Spleen (tissue), 11 donors: ENCODE results near the gene PHF20. TPM values are rescaled to one million over a fixed set of nuclear protein-coding genes. Genes with fewer than 3 reads are reported as not detected.

Source experiments
- DNase-seq: peaks from one replicate; pipeline ENCODE4 v3.0.0-alpha.2; 2020
- H3K27ac ChIP-seq, 8 donors: fragments of 200-600 bp; sonication (generic) in 7 of 8; 1 replicate in 4 of 8; 2 replicates in 4 of 8; pipeline versions ENCODE4 v1.5.0 to v1.8.0; 2016 to 2021; ENCODE audit warnings: inconsistent platforms in 4 of 8, mild to moderate bottlenecking in 4 of 8, moderate library complexity in 1 of 8
- H3K27me3 ChIP-seq, 7 donors: fragments of 200-600 bp; sonication (generic) in 6 of 7; replicated peaks in 1 of 7; 1 replicate in 4 of 7; 2 replicates in 3 of 7; pipeline versions ENCODE4 v1.5.0 to v1.8.0; 2016 to 2021; ENCODE audit warnings: inconsistent platforms in 3 of 7, mild to moderate bottlenecking in 1 of 7
- H3K36me3 ChIP-seq, 6 donors: fragments of 200-600 bp; sonication (generic) in 5 of 6; 1 replicate in 4 of 6; 2 replicates in 2 of 6; pipeline versions ENCODE4 v1.5.0 to v1.8.0; 2016 to 2021; ENCODE audit warnings: inconsistent platforms in 2 of 6
- H3K4me1 ChIP-seq, 6 donors: fragments of 200-600 bp; sonication (generic) in 5 of 6; 1 replicate in 3 of 6; 2 replicates in 3 of 6; pipeline versions ENCODE4 v1.5.0 to v1.8.0; 2016 to 2021; ENCODE audit warnings: inconsistent platforms in 3 of 6
- H3K4me3 ChIP-seq, 8 donors: fragments of 200-600 bp; sonication (generic) in 7 of 8; 1 replicate in 4 of 8; 2 replicates in 4 of 8; pipeline versions ENCODE4 v1.5.0 to v1.8.0; 2016 to 2021; ENCODE audit warnings: inconsistent platforms in 4 of 8, mild to moderate bottlenecking in 4 of 8, moderate library complexity in 2 of 8
- H3K9me3 ChIP-seq, 8 donors: fragments of 200-600 bp; sonication (generic) in 7 of 8; 1 replicate in 4 of 8; 2 replicates in 4 of 8; pipeline versions ENCODE4 v1.5.0 to v1.8.0; 2016 to 2021; ENCODE audit warnings: inconsistent platforms in 4 of 8
- CTCF ChIP-seq, 11 experiments: fragments of 200-600 bp in 7 of 11; fragments of 450-650 bp in 4 of 11; sonication (generic) in 4 of 11; IDR thresholded peaks in 8 of 11; conservative IDR thresholded peaks in 3 of 11; 1 replicate in 7 of 11; 2 replicates in 4 of 11; pipeline versions ENCODE4 v1.4.0 to v1.8.0; 2016 to 2021; ENCODE audit warnings: antibody characterized with exemption in 11 of 11, inconsistent platforms in 4 of 11, mild to moderate bottlenecking in 1 of 11
- POLR2A ChIP-seq, 3 donors: fragments of 450-650 bp; IDR thresholded peaks; one replicate each; pipeline ENCODE4 v1.5.1; 2017; ENCODE audit warnings: antibody characterized with exemption in 3 of 3, mild to moderate bottlenecking in 1 of 3
- POLR2AphosphoS5 ChIP-seq, 3 donors: sonication (generic); formaldehyde crosslinking; IDR thresholded peaks; one replicate each; pipeline ENCODE4 v1.5.1; 2017; ENCODE audit warnings: antibody characterized with exemption in 3 of 3
- WGBS, 5 donors: extraction: QIAGEN DNeasy Blood & Tissue Kit in 3 of 5; methylation state at CpG; one replicate each; pipeline versions ENCODE4 v1.1.5 to v1.1.7; 2013 to 2018; 5-methylcytosine and 5-hydroxymethylcytosine counted together
- intact Hi-C: fragments of 100-400 bp; cut with DNase I; formaldehyde crosslinking; loops from one replicate; pipeline ENCODE4 v1.15.0; 2023; ENCODE audit warnings: low total_unique reads
- polyA plus RNA-seq, 3 donors: library from polyadenylated mRNA; stranded (reverse); fragments of 200-250 nt; gene quantifications; one replicate each; pipeline ENCODE4 v1.2.1, GENCODE V29; 2013
- total RNA-seq, 7 donors: library from RNA; depleted of rRNA in 3 of 7; stranded (reverse); fragments of >200 nt in 3 of 7; fragmentation: NEBNext Ultra II Directional in 4 of 7; extraction: Animal tissue kit (Norgen Biotek cat#: 25700) in 4 of 7; gene quantifications; one replicate each; pipeline versions ENCODE4 v1.1.0 to v1.2.1, GENCODE V29; 2016 to 2021
- donor health status: healthy with polysubstance abuse.
- donor health status: DM: no; HTN: no; CAD: no; lungs with moderate emphysema.
- donor health status: DM: no; HTN: no; CAD: no.
- donor health status: Bipolar disorder and iron deficiency.
- donor health status: healthy.
- donor health status: DM: no; HTN: no; CAD: no.
- donor health status: DM: yes; HTN: yes; CAD: no.

PHF20 gene
- total and polyA plus RNA-seq, 10 donors: 40.0 to 89.9 (median 57.4) TPM

- Histone ChIP-seq H3K27ac (no peak overlapping the region), H3K36me3 (peaks cover 0 to 63% (median 0%) of the 10 kb centered on the region in 6 donors), H3K4me3 (no peak overlapping the region), H3K4me1 (peaks cover 0 to 22% (median 4%) of the 10 kb centered on the region in 6 donors), H3K9me3 (peaks cover 0 to 5% (median 0%) of the 10 kb centered on the region in 8 donors), H3K27me3 (no peaks in the 10 kb centered on the region)
- no peak for TF ChIP-seq CTCF (IDR thresholded peaks at IDR 0.05 in 8 of 11, conservative IDR thresholded peaks at IDR 0.05 in 3 of 11)
- TF ChIP-seq POLR2AphosphoS5 (IDR thresholded peaks at IDR 0.05): no peak
- TF ChIP-seq POLR2A (IDR thresholded peaks at IDR 0.05): no peak
- intact Hi-C loops: no loop called here
- WGBS, 5 donors: 94 to 98% (median 97%) methylated on average over 4 of the region's 4 CpGs
- no peak for DNase-seq
Observed at GRCh38 chr20:35828916-35829315, 57.1 kb downstream of the PHF20 start.

- intact Hi-C loops: no loop called here
- peaks cover 0 to 5% (median 0%) of the 10 kb centered on the region in 8 donors for H3K9me3 ChIP-seq
- H3K27me3 ChIP-seq: no peaks in the 10 kb centered on the region
- peaks cover 0 to 62% (median 0%) of the 10 kb centered on the region in 6 donors for H3K36me3 ChIP-seq
- DNase-seq: no peak
- H3K27ac ChIP-seq: no peak overlapping the region
- H3K4me3 ChIP-seq: no peak overlapping the region
- peaks cover 0 to 26% (median 4%) of the 10 kb centered on the region in 6 donors for H3K4me1 ChIP-seq
- TF ChIP-seq POLR2A (IDR thresholded peaks at IDR 0.05): no peak
- no peak for TF ChIP-seq CTCF (IDR thresholded peaks at IDR 0.05 in 8 of 11, conservative IDR thresholded peaks at IDR 0.05 in 3 of 11)
- no peak for TF ChIP-seq POLR2AphosphoS5 (IDR thresholded peaks at IDR 0.05)
Observed at GRCh38 chr20:35830264-35830663, 58.4 kb downstream of the PHF20 start.

GRCh38 chr20:35831029-35831428 lies 59.2 kb downstream of the PHF20 start:
- Histone ChIP-seq H3K27ac (no peak overlapping the region), H3K27me3 (no peaks in the 10 kb centered on the region), H3K4me3 (no peak overlapping the region), H3K9me3 (peaks cover 0 to 5% (median 0%) of the 10 kb centered on the region in 8 donors), H3K36me3 (peaks cover 0 to 67% (median 0%) of the 10 kb centered on the region in 6 donors), H3K4me1 (peaks cover 0 to 24% (median 4%) of the 10 kb centered on the region in 6 donors)
- intact Hi-C loops: no loop called here
- TF ChIP-seq CTCF (IDR thresholded peaks at IDR 0.05 in 8 of 11, conservative IDR thresholded peaks at IDR 0.05 in 3 of 11) (no peak), POLR2AphosphoS5 (IDR thresholded peaks at IDR 0.05) (no peak), POLR2A (IDR thresholded peaks at IDR 0.05) (no peak)
- DNase-seq: no peak
- WGBS, 5 donors: 86 to 100% (median 97%) methylated on average over 1 of the region's 1 CpG

- Histone ChIP-seq H3K9me3 (peaks cover 0 to 5% (median 0%) of the 10 kb centered on the region in 8 donors), H3K27me3 (no peaks in the 10 kb centered on the region), H3K27ac (no peak overlapping the region), H3K4me1 (peaks cover 0 to 23% (median 0%) of the 10 kb centered on the region in 6 donors), H3K4me3 (no peak overlapping the region), H3K36me3 (peaks cover 0 to 72% (median 0%) of the 10 kb centered on the region in 6 donors)
- TF ChIP-seq CTCF (IDR thresholded peaks at IDR 0.05 in 8 of 11, conservative IDR thresholded peaks at IDR 0.05 in 3 of 11): no peak
- intact Hi-C loops: no loop called here
- WGBS, 5 donors: 82 to 96% (median 88%) methylated on average over 2 of the region's 2 CpGs
- no peak for DNase-seq
Observed at GRCh38 chr20:35831971-35832370, 60.2 kb downstream of the PHF20 start.
